OCI-LY1 (cell line): ENCODE measurements around the gene VAMP5.

Source experiments
- H2AFZ ChIP-seq: fragments of 200-600 bp; sonication (generic), shearing (Covaris generic); 2 replicates; pipeline ENCODE4 v1.6.0; 2014; ENCODE audit warnings: antibody characterized with exemption, mild to moderate bottlenecking, low read length
- H3F3A ChIP-seq: fragments of 200-600 bp; sonication (generic), shearing (Covaris generic); 2 replicates; pipeline ENCODE4 v1.6.0; 2014; ENCODE audit warnings: mild to moderate bottlenecking, antibody characterized with exemption, low read length, moderate library complexity; ENCODE audit not compliant: insufficient read depth
- H3K27ac ChIP-seq: fragments of 200-600 bp; sonication (generic); 2 replicates; pipeline ENCODE4 v1.5.1; 2014; ENCODE audit warnings: low read length, mixed run types, mild to moderate bottlenecking, low read depth; ENCODE audit not compliant: poor library complexity, severe bottlenecking
- H3K27me3 ChIP-seq: fragments of 200-600 bp; sonication (generic); 2 replicates; pipeline ENCODE4 v1.6.0; 2014; ENCODE audit warnings: antibody characterized with exemption, mild to moderate bottlenecking, low read length, moderate library complexity; ENCODE audit not compliant: insufficient read depth
- H3K36me3 ChIP-seq: fragments of 200-600 bp; sonication (generic); 2 replicates; pipeline ENCODE4 v1.6.1; 2014; ENCODE audit warnings: mild to moderate bottlenecking, antibody characterized with exemption, low read length, moderate library complexity, mixed read lengths; ENCODE audit not compliant: insufficient read depth
- H3K4me1 ChIP-seq: fragments of 200-600 bp; sonication (generic); 2 replicates; pipeline ENCODE4 v1.5.1; 2014; ENCODE audit warnings: mild to moderate bottlenecking, low read length, moderate library complexity; ENCODE audit not compliant: insufficient read depth, severe bottlenecking
- H3K4me2 ChIP-seq: fragments of 200-600 bp; sonication (generic), shearing (Covaris generic); 2 replicates; pipeline ENCODE4 v1.6.1; 2014; ENCODE audit warnings: low read length
- H3K4me3 ChIP-seq: fragments of 200-600 bp; sonication (generic); 2 replicates; pipeline ENCODE4 v1.5.1; 2014; ENCODE audit warnings: low read length, low read depth, mild to moderate bottlenecking, mixed read lengths; ENCODE audit not compliant: poor library complexity, severe bottlenecking
- H3K79me2 ChIP-seq: fragments of 200-600 bp; shearing (Covaris generic); 2 replicates; pipeline ENCODE4 v1.6.1; 2016; ENCODE audit warnings: mixed run types, low read length, mixed read lengths; ENCODE audit not compliant: insufficient read depth
- H3K9ac ChIP-seq: fragments of 200-600 bp; sonication (generic), shearing (Covaris generic); 2 replicates; pipeline ENCODE4 v1.6.1; 2014; ENCODE audit warnings: mild to moderate bottlenecking, low read length, mixed read lengths
- H3K9me2 ChIP-seq: fragments of 200-600 bp; sonication (generic), shearing (Covaris generic); 2 replicates; pipeline ENCODE4 v1.6.1; 2014; ENCODE audit warnings: low read depth, mild to moderate bottlenecking, low read length, mixed read lengths
- H3K9me3 ChIP-seq: fragments of 200-600 bp; shearing (Covaris generic); 2 replicates; pipeline ENCODE4 v1.6.1; 2014; ENCODE audit warnings: low read length, mixed read lengths
- H4K20me1 ChIP-seq: fragments of 200-600 bp; sonication (generic), shearing (Covaris generic); 2 replicates; pipeline ENCODE4 v1.6.0; 2016; ENCODE audit warnings: mild to moderate bottlenecking, low read length; ENCODE audit not compliant: insufficient read depth
- EZH2 ChIP-seq: fragments of 200-600 bp; sonication (generic), shearing (Covaris generic); IDR thresholded peaks from 2 replicates; pipeline ENCODE4 v1.8.0; 2017; ENCODE audit warnings: borderline replicate concordance, mixed run types, mild to moderate bottlenecking, antibody characterized with exemption, low read length, moderate library complexity, mixed read lengths
- TF ChIP-seq, protein P1 (sequence below): fragments of 200-600 bp; sonication (generic), shearing (Covaris generic); IDR thresholded peaks from 2 replicates; pipeline ENCODE4 v1.5.1; 2017; ENCODE audit warnings: mild to moderate bottlenecking, antibody characterized with exemption, low read length, moderate library complexity, mixed read lengths

VAMP5 gene

DNA sequence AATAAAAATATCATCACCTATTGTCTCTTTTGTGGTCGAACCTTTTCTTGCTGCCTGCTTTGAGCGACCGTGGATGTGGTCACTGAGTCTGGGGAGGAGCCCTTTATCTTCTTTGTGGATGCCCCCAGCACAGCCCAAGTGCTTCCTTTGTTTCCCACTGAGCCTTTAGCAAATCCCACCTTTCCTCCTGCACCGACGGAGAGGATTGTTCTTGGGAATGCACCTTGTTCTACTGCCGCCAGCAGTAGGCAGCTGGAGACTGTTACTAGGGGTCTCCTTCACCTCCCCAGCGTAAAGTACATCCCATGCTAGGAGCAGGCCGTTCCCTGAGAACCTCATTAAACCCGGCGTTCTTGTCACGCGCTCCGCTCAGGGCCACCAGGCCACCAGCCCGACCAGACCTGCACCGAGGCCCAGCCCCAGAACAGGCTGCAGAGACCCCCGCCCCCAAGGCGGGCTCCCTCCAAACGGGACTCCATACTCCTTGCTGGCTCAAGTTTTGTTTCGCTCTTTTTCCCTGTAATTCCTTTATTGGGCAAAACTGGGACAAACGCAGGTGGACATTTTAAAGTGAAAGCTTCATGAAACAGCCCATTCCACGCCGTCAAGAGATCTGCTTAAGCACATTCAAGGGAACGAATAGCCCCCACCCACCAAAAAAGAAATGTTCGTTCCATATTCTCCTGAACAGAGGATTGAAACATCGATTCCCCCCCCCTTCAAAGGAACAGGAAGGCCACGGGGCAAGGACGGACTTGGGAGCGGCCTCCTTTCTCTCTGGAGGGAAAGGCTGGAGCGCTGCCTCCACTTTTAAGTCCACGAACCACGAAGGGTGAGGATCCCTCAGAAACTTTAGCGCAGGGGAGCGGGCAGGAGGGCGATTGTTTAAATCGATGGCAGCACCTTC is 46.4 kb upstream of the VAMP5 start:
- H3K4me2 ChIP-seq = peak overlapping the region; percentile 90
- H3K9ac ChIP-seq = peak overlapping the region; percentile 100
- peak overlapping the region; percentile 99 for H3K4me3 ChIP-seq
- H3K9me2 ChIP-seq = no peaks in the 10 kb centered on the region
- 0 out of 2 replicates have a peak, but pooled peaks cover 3% of the 10 kb centered on the region for H4K20me1 ChIP-seq
- no peaks in the 10 kb centered on the region for H3K9me3 ChIP-seq
- 0 out of 2 replicates have a peak overlapping the region, but pooled peaks have one; percentile 17 for H2AFZ ChIP-seq
- TF ChIP-seq, protein P1, sequence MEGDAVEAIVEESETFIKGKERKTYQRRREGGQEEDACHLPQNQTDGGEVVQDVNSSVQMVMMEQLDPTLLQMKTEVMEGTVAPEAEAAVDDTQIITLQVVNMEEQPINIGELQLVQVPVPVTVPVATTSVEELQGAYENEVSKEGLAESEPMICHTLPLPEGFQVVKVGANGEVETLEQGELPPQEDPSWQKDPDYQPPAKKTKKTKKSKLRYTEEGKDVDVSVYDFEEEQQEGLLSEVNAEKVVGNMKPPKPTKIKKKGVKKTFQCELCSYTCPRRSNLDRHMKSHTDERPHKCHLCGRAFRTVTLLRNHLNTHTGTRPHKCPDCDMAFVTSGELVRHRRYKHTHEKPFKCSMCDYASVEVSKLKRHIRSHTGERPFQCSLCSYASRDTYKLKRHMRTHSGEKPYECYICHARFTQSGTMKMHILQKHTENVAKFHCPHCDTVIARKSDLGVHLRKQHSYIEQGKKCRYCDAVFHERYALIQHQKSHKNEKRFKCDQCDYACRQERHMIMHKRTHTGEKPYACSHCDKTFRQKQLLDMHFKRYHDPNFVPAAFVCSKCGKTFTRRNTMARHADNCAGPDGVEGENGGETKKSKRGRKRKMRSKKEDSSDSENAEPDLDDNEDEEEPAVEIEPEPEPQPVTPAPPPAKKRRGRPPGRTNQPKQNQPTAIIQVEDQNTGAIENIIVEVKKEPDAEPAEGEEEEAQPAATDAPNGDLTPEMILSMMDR = no peak
- TF ChIP-seq EZH2 = no peak
- H3K27me3 ChIP-seq = no peaks in the 10 kb centered on the region
- peaks cover 26% of the 10 kb centered on the region for H3K79me2 ChIP-seq
- peaks cover 30% of the 10 kb centered on the region for H3K4me1 ChIP-seq
- peaks cover 38% of the 10 kb centered on the region for H3K36me3 ChIP-seq
- peak overlapping the region; percentile 84 for H3K27ac ChIP-seq
- peaks cover 9% of the 10 kb centered on the region; the same call in 1 of the 2 replicates for H3F3A ChIP-seq

DNA sequence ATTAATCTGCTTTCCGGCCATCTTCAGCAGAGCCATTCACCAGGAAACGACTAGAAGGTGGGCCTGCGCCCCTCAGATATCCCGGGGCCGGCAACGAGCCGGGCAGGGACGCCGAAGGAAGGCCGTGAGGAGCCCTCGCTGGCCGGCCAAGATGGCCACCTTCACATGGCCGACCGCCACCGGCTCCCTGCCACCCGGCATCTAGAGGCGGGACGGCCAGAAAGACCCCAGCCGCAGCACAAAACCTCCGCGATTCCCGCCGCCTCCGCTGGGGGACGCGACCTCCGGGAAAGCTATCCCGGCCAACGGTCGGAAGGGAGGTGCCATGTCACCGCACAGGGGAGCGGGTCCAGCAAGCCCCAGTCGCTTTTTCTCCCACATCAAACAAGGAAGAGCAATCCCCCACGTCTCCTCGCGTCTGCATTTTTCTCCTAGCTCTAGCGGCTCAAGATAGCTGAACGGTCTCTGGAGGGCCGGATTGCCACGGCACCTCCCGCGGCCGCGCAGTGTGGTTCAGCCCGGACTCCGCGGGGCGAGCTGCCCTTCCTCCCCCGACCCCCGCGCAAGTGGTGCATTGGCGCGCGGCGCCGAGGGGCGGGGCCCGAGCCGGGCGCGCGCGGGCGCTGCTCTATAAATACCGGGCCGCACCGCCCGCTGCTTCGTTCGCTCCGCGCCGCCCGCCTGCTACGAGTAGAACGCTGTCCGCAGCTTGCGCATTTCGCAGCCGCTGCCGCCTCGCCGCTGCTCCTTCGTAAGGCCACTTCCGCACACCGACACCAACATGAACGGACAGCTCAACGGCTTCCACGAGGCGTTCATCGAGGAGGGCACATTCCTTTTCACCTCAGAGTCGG is 45.5 kb upstream of the VAMP5 start, which contains the start of gene MAT2A:
TSS of gene MAT2A (plus strand) at position 662 of the 854 bp plus-strand sequence. CDS start at position 782, 120 bp downstream.
- no peak for TF ChIP-seq EZH2
- TF ChIP-seq, protein P1 = peak; percentile 61
- Histone ChIP-seq H3K36me3 (peaks cover 47% of the 10 kb centered on the region), H3K79me2 (peaks cover 26% of the 10 kb centered on the region)

More for the DNA sequence above, 45.5 kb upstream of the VAMP5 start, which contains the start of gene MAT2A:
- 0 out of 2 replicates have a peak, but pooled peaks cover 3% of the 10 kb centered on the region for H4K20me1 ChIP-seq
- H2AFZ ChIP-seq = 0 out of 2 replicates have a peak within 1 kb of the TSS, but pooled peaks have one; percentile 17
- H3F3A ChIP-seq = peaks cover 9% of the 10 kb centered on the region; the same call in 1 of the 2 replicates
- no peaks in the 10 kb centered on the region for H3K9me2 ChIP-seq
- no peaks in the 10 kb centered on the region for H3K27me3 ChIP-seq
- H3K9me3 ChIP-seq = no peaks in the 10 kb centered on the region
- H3K4me3 ChIP-seq = peak within 1 kb of the TSS; percentile 99
- peaks cover 30% of the 10 kb centered on the region for H3K4me1 ChIP-seq
- peak within 1 kb of the TSS; percentile 84 for H3K27ac ChIP-seq
- H3K4me2 ChIP-seq = peak within 1 kb of the TSS; percentile 90
- H3K9ac ChIP-seq = peak within 1 kb of the TSS; percentile 100
